Measurements from ENCODE around the gene XPNPEP1.

The XPNPEP1 gene

GRCh38 chr10:109922976-109923921 lies at the start of gene XPNPEP1:
Gene XPNPEP1 (minus strand): TSS chr10:109923511. CDS start chr10:109923433, 78 bp downstream.
- H3K4me3 ChIP-seq (replicated peaks; ENCODE audit: low read depth, low read length), result peak within 1 kb of the TSS; percentile 73
- DNase-seq (ENCODE audit: extremely low read depth, insufficient read length), result peak; percentile 87
- TF ChIP-seq CTCF (IDR thresholded peaks at IDR 0.05; ENCODE audit: insufficient read depth, low read length, poor library complexity, severe bottlenecking), result no peak
- H3K36me3 ChIP-seq (ENCODE audit: control insufficient read depth, insufficient read depth, low read length), result no peaks in the 10 kb centered on the region
- no peaks in the 10 kb centered on the region for H3K27me3 ChIP-seq (replicated peaks; ENCODE audit: control insufficient read depth, insufficient read depth, low read length)

GRCh38 chr10:109972372-109973001 lies 49.2 kb upstream of the XPNPEP1 start:
- no peaks in the 10 kb centered on the region for H3K36me3 ChIP-seq (ENCODE audit: control insufficient read depth, insufficient read depth, low read length)
- H3K27me3 ChIP-seq (replicated peaks; ENCODE audit: control insufficient read depth, insufficient read depth, low read length), result no peaks in the 10 kb centered on the region; the same call in 1 of the 2 replicates
- no peak for DNase-seq (ENCODE audit: extremely low read depth, insufficient read length)
- no peak for TF ChIP-seq CTCF (IDR thresholded peaks at IDR 0.05; ENCODE audit: insufficient read depth, low read length, poor library complexity, severe bottlenecking)
- no peak overlapping the region for H3K4me3 ChIP-seq (replicated peaks; ENCODE audit: low read depth, low read length)

GRCh38 chr10:109971634-109972033 lies 48.3 kb upstream of the XPNPEP1 start:
- H3K4me3 ChIP-seq (replicated peaks; ENCODE audit: low read depth, low read length), result no peak overlapping the region
- H3K27me3 ChIP-seq (replicated peaks; ENCODE audit: control insufficient read depth, insufficient read depth, low read length), result no peaks in the 10 kb centered on the region; the same call in 1 of the 2 replicates
- no peak for TF ChIP-seq CTCF (IDR thresholded peaks at IDR 0.05; ENCODE audit: insufficient read depth, low read length, poor library complexity, severe bottlenecking)
- no peaks in the 10 kb centered on the region for H3K36me3 ChIP-seq (ENCODE audit: control insufficient read depth, insufficient read depth, low read length)
- DNase-seq (ENCODE audit: extremely low read depth, insufficient read length), result no peak

GRCh38 chr10:109969760-109970346 lies 46.5 kb upstream of the XPNPEP1 start:
- no peak for DNase-seq (ENCODE audit: extremely low read depth, insufficient read length)
- H3K27me3 ChIP-seq (replicated peaks; ENCODE audit: control insufficient read depth, insufficient read depth, low read length), result no peaks in the 10 kb centered on the region; the same call in 1 of the 2 replicates
- no peak overlapping the region for H3K4me3 ChIP-seq (replicated peaks; ENCODE audit: low read depth, low read length)
- H3K36me3 ChIP-seq (ENCODE audit: control insufficient read depth, insufficient read depth, low read length), result no peaks in the 10 kb centered on the region
- no peak for TF ChIP-seq CTCF (IDR thresholded peaks at IDR 0.05; ENCODE audit: insufficient read depth, low read length, poor library complexity, severe bottlenecking)

GRCh38 chr10:109968953-109969759 lies 45.8 kb upstream of the XPNPEP1 start:
- H3K27me3 ChIP-seq (replicated peaks; ENCODE audit: control insufficient read depth, insufficient read depth, low read length), result no peaks in the 10 kb centered on the region; the same call in 1 of the 2 replicates
- no peak overlapping the region for H3K4me3 ChIP-seq (replicated peaks; ENCODE audit: low read depth, low read length)
- H3K36me3 ChIP-seq (ENCODE audit: control insufficient read depth, insufficient read depth, low read length), result no peaks in the 10 kb centered on the region
- no peak for TF ChIP-seq CTCF (IDR thresholded peaks at IDR 0.05; ENCODE audit: insufficient read depth, low read length, poor library complexity, severe bottlenecking)
- no peak for DNase-seq (ENCODE audit: extremely low read depth, insufficient read length)
